K562 (cell line): ENCODE results near the gene XBP1. TPM values are rescaled to one million over a fixed set of nuclear protein-coding genes. Genes with fewer than 3 reads are reported as not detected.

ENCODE experiments used
- ATAC-seq: fragments of 200-7000 bp; cut with Tn5 transposase; 3 replicates; pipeline ENCODE4 v1.9.1; 2020; ENCODE audit warnings: moderate library complexity
- BruUV-seq: library from RNA; stranded (reverse); fragments of 400-500 nt; replicated peaks from 2 replicates; lab custom pipeline; 2021; lab: Mats Ljungman, UMichigan
- CTCF ChIA-PET: fragments of 300-600 bp; formaldehyde crosslinking; extraction: SDS; loops from one replicate; lab custom pipeline; 2021; ENCODE audit warnings: low intra/inter-chr PET ratio; lab: Yijun Ruan, JAX
- POLR2A ChIA-PET: fragments of 300-600, 350-650 bp; sonication (Branson Sonifier 250); formaldehyde crosslinking; extraction: SDS; loops from one replicate; lab custom pipeline; 2021; ENCODE audit warnings: antibody characterized with exemption, inconsistent platforms; lab: Yijun Ruan, JAX
- DNase-seq, 4 experiments: peaks; one replicate each; pipeline versions ENCODE4 v3.0.0 to v3.0.0-alpha.2; 2011 to 2018; ENCODE audit warnings: low spot score in 3 of 4, mixed read lengths in 3 of 4; ENCODE audit errors: extremely low read depth in 1 of 4
- FAIRE-seq: peaks from 2 replicates; lab custom pipeline; 2011; peaks lifted over from hg19 to GRCh38; lab: Jason Lieb, UNC
- H2AFZ ChIP-seq: 2 replicates; pipeline ENCODE4 v1.6.0; 2011; ENCODE audit warnings: low read depth, low read length, control low read depth, inconsistent platforms
- H3K27ac ChIP-seq: fragments of 200-600 bp; 3 replicates; pipeline ENCODE4 v1.8.0; 2011; ENCODE audit warnings: low read depth, mild to moderate bottlenecking, control low read depth, inconsistent platforms, low read length, moderate library complexity, mixed read lengths; ENCODE audit errors: extremely low read depth
- H3K27me3 ChIP-seq, 2 experiments: fragments of 300-600 bp in 1 of 2; 2 replicates in 1 of 2; 3 replicates in 1 of 2; pipeline versions ENCODE4 v1.6.0 to v1.8.0; 2011; ENCODE audit warnings: inconsistent platforms in 2 of 2, low read length in 2 of 2, mild to moderate bottlenecking in 1 of 2, mixed read lengths in 1 of 2, moderate library complexity in 1 of 2; ENCODE audit not compliant: control insufficient read depth in 2 of 2, insufficient read depth in 2 of 2
- H3K36me3 ChIP-seq: fragments of 300-600 bp; 3 replicates; pipeline ENCODE4 v1.8.0; 2011; ENCODE audit warnings: mild to moderate bottlenecking, low read length, inconsistent platforms; ENCODE audit not compliant: control insufficient read depth, insufficient read depth
- H3K4me1 ChIP-seq, 2 experiments: fragments of 200-600 bp in 1 of 2; replicated peaks in 1 of 2; 2 replicates in 1 of 2; 3 replicates in 1 of 2; pipeline versions ENCODE4 v1.5.1 to v1.8.0; 2011; ENCODE audit warnings: inconsistent platforms in 2 of 2, low read length in 2 of 2, mild to moderate bottlenecking in 1 of 2, mixed read lengths in 1 of 2, moderate library complexity in 1 of 2; ENCODE audit not compliant: control insufficient read depth in 2 of 2, insufficient read depth in 2 of 2
- H3K4me2 ChIP-seq: 2 replicates; pipeline ENCODE4 v1.6.1; 2011; ENCODE audit warnings: low read length, control low read depth, inconsistent platforms, mixed read lengths; ENCODE audit not compliant: insufficient read depth
- H3K4me3 ChIP-seq: fragments of 200-600 bp; sonication (generic), shearing (Covaris generic); 2 replicates; pipeline ENCODE4 v1.5.1; 2016; ENCODE audit warnings: control low read depth, inconsistent platforms
- H3K79me2 ChIP-seq: fragments of 200-600 bp; 3 replicates; pipeline ENCODE4 v1.8.0; 2011; ENCODE audit warnings: low read length, inconsistent platforms; ENCODE audit not compliant: control insufficient read depth, insufficient read depth
- H3K9ac ChIP-seq, 2 experiments: 2 replicates each; pipeline versions ENCODE4 v1.6.0 to v1.6.1; 2011; ENCODE audit warnings: low read depth in 2 of 2, low read length in 2 of 2, control low read depth in 1 of 2, inconsistent platforms in 1 of 2, mild to moderate bottlenecking in 1 of 2, mixed read lengths in 1 of 2; ENCODE audit not compliant: insufficient read depth in 1 of 2
- H3K9me1 ChIP-seq: one replicate; pipeline ENCODE4 v1.6.0; 2011; ENCODE audit warnings: inconsistent platforms, mild to moderate bottlenecking, low read length, moderate library complexity; ENCODE audit not compliant: control insufficient read depth, insufficient read depth
- H3K9me3 ChIP-seq: replicated peaks from 2 replicates; pipeline ENCODE4 v1.5.1; 2011; ENCODE audit warnings: low read depth, low read length, inconsistent platforms; ENCODE audit not compliant: control insufficient read depth, insufficient read depth
- H4K20me1 ChIP-seq: replicated peaks from 2 replicates; pipeline ENCODE4 v1.6.1; 2011; ENCODE audit warnings: low read length, inconsistent platforms, mixed read lengths; ENCODE audit not compliant: control insufficient read depth, insufficient read depth
- PATZ1 ChIP-seq: fragments of 250-450 bp; sonication (Bioruptor Pico); IDR thresholded peaks from 2 replicates; pipeline ENCODE4 v1.5.0; 2020; ENCODE audit warnings: mild to moderate bottlenecking, borderline replicate concordance
- ZNF24 ChIP-seq: fragments of 450-650 bp; IDR thresholded peaks from 2 replicates; pipeline ENCODE4 v1.6.1; 2016
- WGBS: fragments of 100-300 bp; shearing (Covaris generic); methylation state at CpG from one replicate; pipeline ENCODE4 v1.1.6; 2016; ENCODE audit warnings: low coverage, mixed read lengths; ENCODE audit not compliant: insufficient coverage; ENCODE audit errors: missing lambda C conversion rate; 5-methylcytosine and 5-hydroxymethylcytosine counted together
- in situ Hi-C: fragments of 300-500 bp; cut with MboI; formaldehyde crosslinking; loops from 4 replicates; pipeline ENCODE4 v1.15.0; 2018; ENCODE audit warnings: inconsistent platforms, mixed read lengths
- intact Hi-C: fragments of 100-400 bp; cut with micrococcal nuclease; formaldehyde crosslinking; loops from 2 replicates; pipeline ENCODE4 v1.14.2; 2022
- polyA plus RNA-seq, 8 experiments: library from polyadenylated mRNA; depleted of rRNA in 4 of 8; stranded (reverse) in 5 of 8; unstranded in 3 of 8; fragments of >200 nt; fragmentation: Nextera tagmentation in 2 of 8; fragmentation: Illumina TruSeq in 1 of 8; extraction: Ambion mirVana in 2 of 8; extraction: Trizol in 1 of 8; gene quantifications; 2 replicates each; pipeline versions ENCODE4 v1.2.1 to v1.2.3, GENCODE V29; 2011 to 2014; ENCODE audit warnings: inconsistent platforms in 1 of 8, missing spikeins in 1 of 8
- total RNA-seq, 7 experiments: library from RNA; depleted of rRNA in 6 of 7; stranded (reverse); fragments of >200 nt in 6 of 7; fragmentation: Illumina TruSeq in 2 of 7; extraction: Trizol in 2 of 7; gene quantifications; 2 replicates each; pipeline versions ENCODE4 v1.2.1 to v1.2.3, GENCODE V29; 2011 to 2021; ENCODE audit warnings: low replicate concordance in 1 of 7

XBP1 gene
- total and polyA plus RNA-seq, 9 of the 15 experiments (the other 6 are each of a cell fraction or from before 2014, with no cell fraction given) = 25.0 to 218 (median 94.6) TPM

GRCh38 chr22:28780296-28780695 is 20.1 kb downstream of the XBP1 start:
- POLR2A ChIA-PET = interaction anchor here (1.0 to 3.6 kb wide), 3 partner anchors 8 to 19 kb away, joined by 4 to 20 read pairs (median 5); partner anchors contain the start of gene XBP1
- Histone ChIP-seq H3K4me3 (no peak overlapping the region), H3K9me1 (no peaks in the 10 kb centered on the region), H3K9me3 (no peaks in the 10 kb centered on the region), H3K4me2 (no peak overlapping the region), H3K27ac (peak overlapping the region; percentile 68; the same call in 1 of the 3 replicates), H3K9ac (peak overlapping the region in 1 of 2 experiments; percentile 57; a peak in 2 of 4 replicates), H3K36me3 (peaks cover 61% of the 10 kb centered on the region), H3K4me1 (peaks cover 3 to 12% of the 10 kb centered on the region in 2 experiments; a peak in 4 of 5 replicates), H3K79me2 (peaks cover 39% of the 10 kb centered on the region), H3K27me3 (no peaks in the 10 kb centered on the region), H2AFZ (no peak overlapping the region), H4K20me1 (no peaks in the 10 kb centered on the region)
- FAIRE-seq (no peak), DNase-seq (no peak), ATAC-seq (no peak)
- intact Hi-C loops (no loop called here), in situ Hi-C loops (no loop called here)
- CTCF ChIA-PET = no interaction called here
- WGBS = 63% methylated on average over 1 of the region's 1 CpG
- TF ChIP-seq PATZ1 (CRISPR knock-in tag) (no peak), ZNF24 (peak; percentile 66; the same call in 1 of the 2 replicates)
- no TSS peak for BruUV-seq
